Activated CD4-positive, alpha-beta memory T cell treated with anti-CD3 and anti-CD28 coated beads for 36 hours (primary cell): Measurements from ENCODE around the gene UIMC1. TPM values are rescaled to one million over a fixed set of nuclear protein-coding genes. Genes with fewer than 3 reads are reported as not detected.
"Not testable (repeated sequence)": the region's sequence is repeated elsewhere in the genome, so short reads cannot be mapped to it uniquely, and the experiment has no call there.

Experiments
- CTCF ChIA-PET: fragments of 350-600 bp; sonication (Branson Sonifier 250); formaldehyde crosslinking; loops from one replicate; lab custom pipeline; 2021; ENCODE audit warnings: antibody characterized with exemption, inconsistent platforms; lab: Charles Lee
- POLR2A ChIA-PET: fragments of 350-600 bp; sonication (Branson Sonifier 250); formaldehyde crosslinking; loops from one replicate; lab custom pipeline; 2021; ENCODE audit warnings: antibody characterized with exemption; lab: Charles Lee
- DNase-seq: peaks from one replicate; pipeline ENCODE4 v3.0.0-alpha.2; 2020
- H3K27ac Mint-ChIP-seq: one replicate; pipeline ENCODE4 v1.8.0; 2021; ENCODE audit warnings: mixed read lengths
- H3K27me3 Mint-ChIP-seq: one replicate; pipeline ENCODE4 v1.8.0; 2021; ENCODE audit warnings: mixed read lengths
- H3K36me3 Mint-ChIP-seq: one replicate; pipeline ENCODE4 v1.8.0; 2021; ENCODE audit warnings: mixed read lengths
- H3K4me1 Mint-ChIP-seq: one replicate; pipeline ENCODE4 v1.8.0; 2021; ENCODE audit warnings: low read depth, mixed read lengths
- H3K4me3 Mint-ChIP-seq: one replicate; pipeline ENCODE4 v1.8.0; 2021; ENCODE audit warnings: mild to moderate bottlenecking, mixed read lengths
- H3K9me3 Mint-ChIP-seq: one replicate; pipeline ENCODE4 v1.8.0; 2021; ENCODE audit warnings: mixed read lengths
- intact Hi-C: fragments of 100-400 bp; cut with micrococcal nuclease; formaldehyde crosslinking; loops from one replicate; pipeline ENCODE4 v1.15.1; 2023
- total RNA-seq, 2 experiments: library from RNA; stranded (reverse); gene quantifications; one replicate each; pipeline ENCODE4 v1.2.3, GENCODE V29; 2021

The UIMC1 gene
- total RNA-seq, 2 experiments from 2014 or later, result 52.9 to 53.5 TPM

- Mint-ChIP-seq H3K27ac (peak overlapping the region; percentile 89), H3K4me3 (peak overlapping the region; percentile 91), H3K36me3 (peaks cover 13% of the 10 kb centered on the region), H3K4me1 (peaks cover 28% of the 10 kb centered on the region), H3K27me3 (no peaks in the 10 kb centered on the region), H3K9me3 (no peaks in the 10 kb centered on the region)
- peak; percentile 81 for DNase-seq
- intact Hi-C loops, result loop anchor here (1.0 to 5.0 kb wide), 3 partner anchors 17 to 618 kb away; partner anchors contain the start of genes HIGD2A, NOP16, RNF44 and ZNF346
- ChIA-PET POLR2A (interaction anchor here (0.7 to 2.4 kb wide), 3 partner anchors 9 to 66 kb away, joined by 3 to 14 read pairs (median 8); partner anchors contain the start of gene ZNF346), CTCF (interaction anchor here (0.9 to 2.4 kb wide), 10 partner anchors 9 to 359 kb away, joined by 3 to 15 read pairs (median 4); partner anchors contain the start of genes TSPAN17 and ZNF346)
These were observed 837 bp downstream of the UIMC1 start for GRCh38 chr5:177005619-177006264.

DNA sequence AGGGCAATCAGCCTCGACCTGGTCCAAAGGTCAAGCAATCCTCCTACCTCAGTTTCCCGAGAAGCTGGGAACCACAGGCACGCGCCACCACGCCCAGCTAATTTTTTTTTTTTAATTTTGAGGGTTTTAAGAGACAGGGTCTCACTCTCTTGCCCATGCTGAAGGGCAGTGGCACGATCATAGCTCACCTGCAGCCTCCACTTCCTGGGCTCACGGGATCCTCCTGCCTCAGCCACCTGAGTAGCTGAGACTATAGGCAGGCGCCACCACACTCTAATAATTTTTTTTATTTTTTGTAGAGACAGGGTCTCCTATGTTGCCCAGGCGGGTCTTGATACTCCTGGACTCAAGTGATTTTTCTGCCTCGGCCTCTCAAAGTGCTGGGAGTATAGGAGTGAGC lies 1.6 kb downstream of the UIMC1 start:
- no peaks in the 10 kb centered on the region for H3K27me3 Mint-ChIP-seq
- peak overlapping the region; percentile 91 for H3K4me3 Mint-ChIP-seq
- ChIA-PET POLR2A (interaction anchor here (0.6 to 2.4 kb wide), 3 partner anchors 8 to 353 kb away, joined by 3 to 14 read pairs (median 8); partner anchors contain the start of gene ZNF346), CTCF (interaction anchor here (1.0 to 2.4 kb wide), 8 partner anchors 8 to 358 kb away, joined by 3 to 15 read pairs (median 6); partner anchors contain the start of genes TSPAN17 and ZNF346)
- H3K36me3 Mint-ChIP-seq, result peaks cover 16% of the 10 kb centered on the region
- intact Hi-C loops, result loop anchor here (5.0 kb wide), 1 partner anchor 618 kb away; the partner anchor contains the start of genes HIGD2A and NOP16
- no peak overlapping the region for H3K27ac Mint-ChIP-seq
- no peaks in the 10 kb centered on the region for H3K9me3 Mint-ChIP-seq
- no peak for DNase-seq
- peaks cover 28% of the 10 kb centered on the region for H3K4me1 Mint-ChIP-seq

- Mint-ChIP-seq H3K36me3 (peaks cover 16% of the 10 kb centered on the region), H3K27me3 (no peaks in the 10 kb centered on the region), H3K27ac (no peak overlapping the region), H3K4me1 (peaks cover 33% of the 10 kb centered on the region), H3K9me3 (no peaks in the 10 kb centered on the region), H3K4me3 (no peak overlapping the region)
- ChIA-PET CTCF (interaction anchor here (0.9 to 2.4 kb wide), 2 partner anchors 18 to 343 kb away, joined by 3 to 7 read pairs; no protein-coding TSS in a partner anchor), POLR2A (no interaction called here)
- DNase-seq, result no peak
- intact Hi-C loops, result no loop called here
These were observed 2.9 kb downstream of the UIMC1 start for GRCh38 chr5:177003649-177004048.

DNA sequence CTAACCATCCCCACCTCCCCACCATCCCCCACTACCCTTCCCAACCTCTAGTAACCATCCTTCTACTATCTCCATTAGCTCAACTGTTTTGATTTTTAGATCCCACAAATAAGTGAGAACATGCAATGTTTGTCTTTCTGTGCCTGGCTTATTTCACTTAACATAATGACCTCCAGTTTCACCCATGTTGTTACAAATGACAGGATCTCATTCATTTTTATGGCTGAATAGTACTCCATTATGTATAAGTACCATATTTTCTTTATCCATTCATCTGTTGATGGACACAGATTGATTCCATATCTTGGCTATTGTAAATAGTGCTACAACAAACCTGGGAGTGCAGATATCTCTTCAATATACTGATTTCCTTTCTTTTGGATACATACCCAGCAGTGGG lies 7.1 kb downstream of the UIMC1 start:
- H3K4me3 Mint-ChIP-seq, H3K27ac Mint-ChIP-seq, H3K27me3 Mint-ChIP-seq, H3K9me3 Mint-ChIP-seq, POLR2A ChIA-PET, CTCF ChIA-PET, DNase-seq: not testable (repeated sequence)
- H3K36me3 Mint-ChIP-seq, result peaks cover 23% of the 10 kb centered on the region
- intact Hi-C loops, result loop anchor here (5.0 kb wide), 1 partner anchor 97 kb away; no protein-coding TSS in a partner anchor
- peaks cover 53% of the 10 kb centered on the region for H3K4me1 Mint-ChIP-seq

DNA sequence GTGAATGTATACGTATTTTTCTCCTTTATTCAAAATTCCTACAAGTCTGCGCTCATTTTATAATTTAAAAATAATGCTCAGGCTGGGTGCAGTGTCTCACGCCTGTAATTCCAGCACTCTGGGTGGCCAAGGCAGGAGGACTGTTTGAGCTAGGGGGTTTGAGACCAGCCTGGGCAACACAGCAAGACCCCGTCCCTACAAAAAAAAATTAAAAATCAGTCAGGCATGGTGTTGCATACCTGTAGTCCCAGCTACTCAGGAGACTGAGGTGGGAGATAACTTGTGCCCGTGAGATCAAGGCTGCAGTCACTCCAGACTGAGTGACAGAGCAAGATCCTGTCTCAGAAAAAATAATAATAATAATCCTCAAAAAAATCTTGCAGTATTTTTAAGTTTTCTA lies 7.8 kb downstream of the UIMC1 start:
- Mint-ChIP-seq H3K4me3 (no peak overlapping the region), H3K27ac (no peak overlapping the region), H3K9me3 (peaks cover 6% of the 10 kb centered on the region), H3K27me3 (no peaks in the 10 kb centered on the region), H3K4me1 (peaks cover 54% of the 10 kb centered on the region), H3K36me3 (peaks cover 23% of the 10 kb centered on the region)
- intact Hi-C loops, result loop anchor here (5.0 kb wide), 1 partner anchor 97 kb away; no protein-coding TSS in a partner anchor
- CTCF ChIA-PET, result no interaction called here
- no peak for DNase-seq
- POLR2A ChIA-PET, result no interaction called here

- intact Hi-C loops, result loop anchor here (1.0 to 5.0 kb wide), 2 partner anchors 29 to 94 kb away; no protein-coding TSS in a partner anchor
- H3K27me3 Mint-ChIP-seq, result no peaks in the 10 kb centered on the region
- DNase-seq, result no peak
- no peak overlapping the region for H3K4me3 Mint-ChIP-seq
- H3K36me3 Mint-ChIP-seq, result peaks cover 24% of the 10 kb centered on the region
- peak overlapping the region; percentile 73 for H3K27ac Mint-ChIP-seq
- POLR2A ChIA-PET, result interaction anchor here (0.7 to 1.0 kb wide), 3 partner anchors 9 to 454 kb away, joined by 3 to 8 read pairs (median 5); no protein-coding TSS in a partner anchor
- CTCF ChIA-PET, result interaction anchor here (2.0 kb wide), 1 partner anchor 9 kb away, joined by 15 read pairs; the partner anchor contains the start of gene UIMC1
- H3K4me1 Mint-ChIP-seq, result peaks cover 51% of the 10 kb centered on the region
- H3K9me3 Mint-ChIP-seq, result peaks cover 6% of the 10 kb centered on the region
These were observed 9.8 kb downstream of the UIMC1 start for GRCh38 chr5:176996780-176997179.

- Mint-ChIP-seq H3K27ac (peak overlapping the region; percentile 73), H3K4me1 (peaks cover 48% of the 10 kb centered on the region), H3K36me3 (peaks cover 21% of the 10 kb centered on the region), H3K27me3 (no peaks in the 10 kb centered on the region), H3K4me3 (no peak overlapping the region), H3K9me3 (peaks cover 6% of the 10 kb centered on the region)
- POLR2A ChIA-PET, result interaction anchor here (0.8 to 1.0 kb wide), 2 partner anchors 10 to 27 kb away, joined by 5 to 8 read pairs; no protein-coding TSS in a partner anchor
- DNase-seq, result no peak
- intact Hi-C loops, result loop anchor here (1.0 to 5.0 kb wide), 2 partner anchors 29 to 94 kb away; no protein-coding TSS in a partner anchor
- CTCF ChIA-PET, result interaction anchor here (1.4 to 2.0 kb wide), 2 partner anchors 10 to 335 kb away, joined by 5 to 15 read pairs; partner anchors contain the start of gene UIMC1
These were observed 10.4 kb downstream of the UIMC1 start for GRCh38 chr5:176995896-176996767.

- POLR2A ChIA-PET, result no interaction called here
- H3K36me3 Mint-ChIP-seq, result peaks cover 17% of the 10 kb centered on the region
- H3K4me1 Mint-ChIP-seq, result peaks cover 46% of the 10 kb centered on the region
These were observed 11.5 kb downstream of the UIMC1 start for GRCh38 chr5:176995122-176995490.

GRCh38 chr5:176994460-176995121 lies 12.0 kb downstream of the UIMC1 start:
- intact Hi-C loops, result loop anchor here (5.0 kb wide), 1 partner anchor 92 kb away; no protein-coding TSS in a partner anchor
- no peaks in the 10 kb centered on the region for H3K27me3 Mint-ChIP-seq
- H3K36me3 Mint-ChIP-seq, result peaks cover 17% of the 10 kb centered on the region
- no peak overlapping the region for H3K4me3 Mint-ChIP-seq
- H3K27ac Mint-ChIP-seq, result peak overlapping the region; percentile 83
- ChIA-PET POLR2A (no interaction called here), CTCF (interaction anchor here (1.0 to 1.4 kb wide), 2 partner anchors 11 to 334 kb away, joined by 3 to 5 read pairs; no protein-coding TSS in a partner anchor)
- DNase-seq, result no peak
- H3K4me1 Mint-ChIP-seq, result peaks cover 45% of the 10 kb centered on the region
- peaks cover 6% of the 10 kb centered on the region for H3K9me3 Mint-ChIP-seq

More at GRCh38 chr5:176995122-176995490, 11.5 kb downstream of the UIMC1 start:
- intact Hi-C loops, result loop anchor here (5.0 kb wide), 1 partner anchor 93 kb away; no protein-coding TSS in a partner anchor
- Mint-ChIP-seq H3K9me3 (peaks cover 6% of the 10 kb centered on the region), H3K4me3 (no peak overlapping the region), H3K27ac (peak overlapping the region; percentile 83), H3K27me3 (no peaks in the 10 kb centered on the region)
- peak; percentile 19 for DNase-seq
- CTCF ChIA-PET, result interaction anchor here (1.0 to 1.4 kb wide), 2 partner anchors 11 to 334 kb away, joined by 3 to 5 read pairs; no protein-coding TSS in a partner anchor

- DNase-seq, H3K27ac Mint-ChIP-seq, H3K27me3 Mint-ChIP-seq, H3K9me3 Mint-ChIP-seq, POLR2A ChIA-PET, H3K4me3 Mint-ChIP-seq, intact Hi-C loops: not testable (repeated sequence)
- H3K4me1 Mint-ChIP-seq, result peaks cover 49% of the 10 kb centered on the region
- CTCF ChIA-PET, result interaction anchor here (1.0 kb wide), 1 partner anchor 20 kb away, joined by 3 read pairs; no protein-coding TSS in a partner anchor
- H3K36me3 Mint-ChIP-seq, result peaks cover 17% of the 10 kb centered on the region
These were observed 13.5 kb downstream of the UIMC1 start for GRCh38 chr5:176993081-176993480.

GRCh38 chr5:176987583-176987982 lies 19.0 kb downstream of the UIMC1 start:
- H3K4me1 Mint-ChIP-seq, result peaks cover 28% of the 10 kb centered on the region
- CTCF ChIA-PET, result no interaction called here

More at GRCh38 chr5:176987583-176987982, 19.0 kb downstream of the UIMC1 start:
- Mint-ChIP-seq H3K4me3 (no peak overlapping the region), H3K36me3 (peaks cover under 1% of the 10 kb centered on the region), H3K27ac (no peak overlapping the region), H3K27me3 (no peaks in the 10 kb centered on the region), H3K9me3 (no peaks in the 10 kb centered on the region)
- intact Hi-C loops, result no loop called here
- no peak for DNase-seq
- POLR2A ChIA-PET, result no interaction called here
